Activated gamma-delta T cell (primary cell): ENCODE measurements around the gene C1QA.

Experiments used
- DNase-seq: peaks from one replicate; lab custom pipeline; 2025; lab: John Stamatoyannopoulos, UW

C1QA gene

GRCh38 chr1:22612671-22613571 is 23.5 kb upstream of the C1QA start:
- no peak for DNase-seq

GRCh38 chr1:22613572-22613918 is 22.9 kb upstream of the C1QA start:
- DNase-seq = no peak

- no peak for DNase-seq
These were observed 22.5 kb upstream of the C1QA start for GRCh38 chr1:22613951-22614350.

- no peak for DNase-seq
These were observed 20.5 kb upstream of the C1QA start for GRCh38 chr1:22615886-22616285.

- DNase-seq = no peak
These were observed 19.9 kb upstream of the C1QA start for GRCh38 chr1:22616571-22616970.

- no peak for DNase-seq
These were observed 18.4 kb upstream of the C1QA start for GRCh38 chr1:22618056-22618455.

GRCh38 chr1:22619252-22619651 is 17.2 kb upstream of the C1QA start:
- DNase-seq = no peak

- DNase-seq = no peak
These were observed 16.6 kb upstream of the C1QA start for GRCh38 chr1:22619798-22620197.

GRCh38 chr1:22621761-22622160 is 14.7 kb upstream of the C1QA start:
- DNase-seq = no peak

- no peak for DNase-seq
These were observed 11.0 kb upstream of the C1QA start for GRCh38 chr1:22625262-22625925.

- no peak for DNase-seq
These were observed 9.9 kb upstream of the C1QA start for GRCh38 chr1:22626237-22627157.

- DNase-seq = no peak
These were observed 9.1 kb upstream of the C1QA start for GRCh38 chr1:22627331-22627730.

- DNase-seq = no peak
These were observed 7.6 kb upstream of the C1QA start for GRCh38 chr1:22628698-22629444.

- no peak for DNase-seq
These were observed 6.5 kb upstream of the C1QA start for GRCh38 chr1:22629886-22630285.

- DNase-seq = no peak
These were observed 2.5 kb upstream of the C1QA start for GRCh38 chr1:22633697-22634463.

- DNase-seq = no peak
These were observed 992 bp upstream of the C1QA start for GRCh38 chr1:22635436-22635835.

GRCh38 chr1:22636927-22637326 is 499 bp downstream of the C1QA start:
- DNase-seq = no peak

GRCh38 chr1:22637907-22638445 is 1.5 kb downstream of the C1QA start:
- DNase-seq = no peak

- no peak for DNase-seq
These were observed 2.2 kb downstream of the C1QA start for GRCh38 chr1:22638476-22639234.

- DNase-seq = no peak
These were observed 2.9 kb downstream of the C1QA start for GRCh38 chr1:22639286-22639685.
